ENCODE measurements around the gene SERPING1.

Gene SERPING1

DNA sequence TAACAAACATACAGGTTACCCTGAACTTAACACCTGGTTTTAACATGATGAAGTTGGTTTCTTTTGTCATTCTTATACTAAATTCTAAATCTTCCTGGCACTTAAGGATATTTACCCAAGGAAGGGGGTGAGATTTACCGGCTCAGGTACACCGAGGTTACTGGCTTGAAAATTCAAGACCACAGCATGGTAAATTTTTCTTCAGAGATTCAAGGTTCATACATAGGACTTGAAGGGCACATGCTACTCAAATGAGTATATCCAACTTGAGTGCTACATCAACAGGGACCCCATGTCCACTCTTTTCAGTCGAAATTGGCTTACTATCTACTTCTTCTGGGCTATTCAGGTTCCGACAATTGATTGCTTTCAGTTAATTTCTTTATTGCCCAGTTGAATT is 12.7 kb downstream of the SERPING1 start:
- TF ChIP-seq, protein P1, sequence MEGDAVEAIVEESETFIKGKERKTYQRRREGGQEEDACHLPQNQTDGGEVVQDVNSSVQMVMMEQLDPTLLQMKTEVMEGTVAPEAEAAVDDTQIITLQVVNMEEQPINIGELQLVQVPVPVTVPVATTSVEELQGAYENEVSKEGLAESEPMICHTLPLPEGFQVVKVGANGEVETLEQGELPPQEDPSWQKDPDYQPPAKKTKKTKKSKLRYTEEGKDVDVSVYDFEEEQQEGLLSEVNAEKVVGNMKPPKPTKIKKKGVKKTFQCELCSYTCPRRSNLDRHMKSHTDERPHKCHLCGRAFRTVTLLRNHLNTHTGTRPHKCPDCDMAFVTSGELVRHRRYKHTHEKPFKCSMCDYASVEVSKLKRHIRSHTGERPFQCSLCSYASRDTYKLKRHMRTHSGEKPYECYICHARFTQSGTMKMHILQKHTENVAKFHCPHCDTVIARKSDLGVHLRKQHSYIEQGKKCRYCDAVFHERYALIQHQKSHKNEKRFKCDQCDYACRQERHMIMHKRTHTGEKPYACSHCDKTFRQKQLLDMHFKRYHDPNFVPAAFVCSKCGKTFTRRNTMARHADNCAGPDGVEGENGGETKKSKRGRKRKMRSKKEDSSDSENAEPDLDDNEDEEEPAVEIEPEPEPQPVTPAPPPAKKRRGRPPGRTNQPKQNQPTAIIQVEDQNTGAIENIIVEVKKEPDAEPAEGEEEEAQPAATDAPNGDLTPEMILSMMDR (conservative IDR thresholded peaks at IDR 0.05; ENCODE audit: low read depth, low read length): no peak

DNA sequence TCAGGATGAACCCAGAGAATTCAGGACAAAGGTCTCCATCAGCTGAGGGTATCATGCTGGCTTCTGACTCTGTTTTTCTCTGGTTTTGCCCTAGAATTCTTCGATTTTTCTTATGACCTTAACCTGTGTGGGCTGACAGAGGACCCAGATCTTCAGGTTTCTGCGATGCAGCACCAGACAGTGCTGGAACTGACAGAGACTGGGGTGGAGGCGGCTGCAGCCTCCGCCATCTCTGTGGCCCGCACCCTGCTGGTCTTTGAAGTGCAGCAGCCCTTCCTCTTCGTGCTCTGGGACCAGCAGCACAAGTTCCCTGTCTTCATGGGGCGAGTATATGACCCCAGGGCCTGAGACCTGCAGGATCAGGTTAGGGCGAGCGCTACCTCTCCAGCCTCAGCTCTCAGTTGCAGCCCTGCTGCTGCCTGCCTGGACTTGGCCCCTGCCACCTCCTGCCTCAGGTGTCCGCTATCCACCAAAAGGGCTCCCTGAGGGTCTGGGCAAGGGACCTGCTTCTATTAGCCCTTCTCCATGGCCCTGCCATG is 16.8 kb downstream of the SERPING1 start:
- H3K4me3 ChIP-seq (ENCODE audit: low read length): no peak overlapping the region
- no peak for DNase-seq (ENCODE audit: low read depth)
- TF ChIP-seq, protein P1 (conservative IDR thresholded peaks at IDR 0.05; ENCODE audit: low read depth, low read length): no peak

More for the DNA sequence above, 12.7 kb downstream of the SERPING1 start:
- H3K4me3 ChIP-seq (ENCODE audit: low read length): no peak overlapping the region
- DNase-seq (ENCODE audit: low read depth): no peak

GRCh38 chr11:57615308-57615707 is 17.8 kb downstream of the SERPING1 start:
- no peak for DNase-seq (ENCODE audit: low read depth)
- no peak overlapping the region for H3K4me3 ChIP-seq (ENCODE audit: low read length)
- TF ChIP-seq, protein P1 (conservative IDR thresholded peaks at IDR 0.05; ENCODE audit: low read depth, low read length): no peak

GRCh38 chr11:57616595-57616994 is 19.1 kb downstream of the SERPING1 start:
- TF ChIP-seq, protein P1 (conservative IDR thresholded peaks at IDR 0.05; ENCODE audit: low read depth, low read length): no peak
- H3K4me3 ChIP-seq (ENCODE audit: low read length): no peak overlapping the region
- DNase-seq (ENCODE audit: low read depth): no peak

DNA sequence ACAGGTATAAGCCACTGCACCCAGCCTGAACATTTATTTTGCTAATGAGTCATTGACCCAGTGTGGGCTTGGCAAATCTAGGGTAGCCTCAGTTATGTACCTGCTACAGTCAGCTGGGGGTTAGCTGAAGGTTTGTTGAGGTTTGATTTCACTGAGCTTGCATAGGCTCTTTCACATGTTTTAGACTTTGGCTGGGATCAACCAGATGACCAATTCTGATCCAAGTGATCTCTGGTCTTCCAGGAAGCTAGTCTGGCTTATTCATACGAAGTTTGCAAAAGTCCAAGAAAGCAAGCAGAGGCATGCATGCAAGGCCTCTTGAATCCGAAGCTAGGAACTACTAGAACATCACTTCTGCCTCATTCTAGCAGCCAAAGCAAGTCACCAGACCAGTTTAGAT is 21.0 kb downstream of the SERPING1 start:
- TF ChIP-seq, protein P1 (conservative IDR thresholded peaks at IDR 0.05; ENCODE audit: low read depth, low read length): no peak
- no peak for DNase-seq (ENCODE audit: low read depth)
- H3K4me3 ChIP-seq (ENCODE audit: low read length): no peak overlapping the region

DNA sequence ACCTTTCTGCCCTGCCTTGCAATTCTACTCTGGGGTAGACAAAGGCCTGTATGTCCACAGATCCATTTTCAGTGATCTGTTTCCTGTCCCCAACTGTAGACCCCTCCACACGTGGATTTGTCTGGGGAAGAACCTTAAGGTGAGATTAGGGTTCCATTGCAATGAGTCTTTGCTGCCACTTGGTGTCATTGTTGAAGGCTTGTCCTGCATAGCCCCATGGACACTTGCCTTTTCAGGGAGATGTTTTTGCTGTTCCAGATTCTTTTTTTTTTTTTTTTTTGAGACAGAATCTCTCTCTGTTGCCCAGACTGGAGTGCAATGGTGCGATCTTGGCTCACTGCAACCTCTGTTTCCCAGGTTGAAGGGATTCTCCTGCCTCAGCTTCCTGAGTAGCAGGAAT is 21.8 kb downstream of the SERPING1 start:
- TF ChIP-seq, protein P1 (conservative IDR thresholded peaks at IDR 0.05; ENCODE audit: low read depth, low read length): no peak
- no peak overlapping the region for H3K4me3 ChIP-seq (ENCODE audit: low read length)

DNA sequence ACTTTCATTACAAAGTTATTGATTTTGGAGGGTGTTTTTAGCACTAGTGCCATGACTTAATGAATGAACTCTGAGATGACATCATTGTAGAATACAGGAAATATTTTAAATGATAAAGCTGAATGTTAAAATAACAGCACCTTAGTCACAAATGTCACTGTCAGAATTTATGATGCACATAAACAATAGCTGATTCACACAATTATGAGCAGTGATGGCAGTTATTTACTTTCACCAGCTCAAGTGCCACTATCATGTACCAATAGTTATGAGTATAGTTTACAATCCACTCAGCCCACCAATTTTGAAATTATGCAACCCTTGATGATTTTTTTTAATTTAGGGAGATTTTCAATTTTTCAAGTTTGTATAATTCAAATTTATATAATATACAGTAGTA is 23.0 kb downstream of the SERPING1 start:
- TF ChIP-seq, protein P1 (conservative IDR thresholded peaks at IDR 0.05; ENCODE audit: low read depth, low read length): no peak
- H3K4me3 ChIP-seq (ENCODE audit: low read length): no peak overlapping the region
- DNase-seq (ENCODE audit: low read depth): no peak

More for the DNA sequence above, 21.8 kb downstream of the SERPING1 start:
- DNase-seq (ENCODE audit: low read depth): no peak

All from retinal pigment epithelial cell (primary cell).